HG02884 (cell line): ENCODE results near the gene ZFP36.

ENCODE experiments used
- ATAC-seq: cut with Tn5 transposase; IDR thresholded peaks from one replicate; pipeline ENCODE4 v1.9.1; 2021; ENCODE audit warnings: mild to moderate bottlenecking, moderate library complexity; ENCODE audit not compliant: unreplicated experiment

Gene ZFP36

DNA sequence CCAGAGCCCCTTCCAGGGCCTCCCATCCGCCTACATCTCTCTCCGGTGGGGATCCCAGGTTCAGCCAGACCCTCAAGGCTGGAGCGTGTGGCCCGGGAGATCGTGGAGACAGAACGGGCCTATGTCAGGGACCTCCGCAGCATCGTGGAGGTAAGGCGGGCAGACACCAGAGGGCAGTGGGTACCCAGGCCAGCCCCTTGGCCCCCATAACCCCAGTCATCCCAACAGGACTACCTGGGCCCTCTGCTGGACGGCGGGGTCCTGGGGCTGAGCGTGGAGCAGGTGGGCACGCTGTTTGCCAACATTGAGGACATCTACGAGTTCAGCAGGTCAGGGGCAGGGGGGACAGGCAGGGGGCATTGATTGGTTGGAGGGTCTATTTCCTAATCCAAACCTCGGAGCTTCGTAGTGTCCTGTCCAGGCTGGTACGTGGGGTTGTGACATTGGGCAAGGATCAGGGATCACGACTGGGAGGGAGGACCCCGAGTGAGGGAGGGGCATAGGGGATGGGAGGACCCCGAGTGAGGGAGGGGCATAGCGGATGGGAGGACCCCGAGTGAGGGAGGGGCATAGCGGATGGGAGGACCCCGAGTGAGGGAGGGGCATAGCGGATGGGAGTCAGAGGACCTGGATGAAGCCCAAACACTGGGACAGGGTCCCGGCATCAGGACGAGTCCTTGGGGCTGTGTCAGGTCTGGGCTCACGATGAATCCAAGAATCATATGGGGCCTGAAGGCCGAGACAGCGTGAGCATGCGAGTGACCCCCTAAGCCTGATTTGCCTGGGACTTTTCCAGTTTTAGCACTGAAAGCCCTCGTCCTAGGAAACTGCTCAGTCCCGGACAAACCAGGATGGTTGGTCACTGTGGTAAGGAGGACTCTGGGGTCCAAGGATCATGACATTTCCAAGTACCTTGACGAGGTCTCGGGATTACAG lies 8.7 kb downstream of the ZFP36 start:
- ATAC-seq: no peak

DNA sequence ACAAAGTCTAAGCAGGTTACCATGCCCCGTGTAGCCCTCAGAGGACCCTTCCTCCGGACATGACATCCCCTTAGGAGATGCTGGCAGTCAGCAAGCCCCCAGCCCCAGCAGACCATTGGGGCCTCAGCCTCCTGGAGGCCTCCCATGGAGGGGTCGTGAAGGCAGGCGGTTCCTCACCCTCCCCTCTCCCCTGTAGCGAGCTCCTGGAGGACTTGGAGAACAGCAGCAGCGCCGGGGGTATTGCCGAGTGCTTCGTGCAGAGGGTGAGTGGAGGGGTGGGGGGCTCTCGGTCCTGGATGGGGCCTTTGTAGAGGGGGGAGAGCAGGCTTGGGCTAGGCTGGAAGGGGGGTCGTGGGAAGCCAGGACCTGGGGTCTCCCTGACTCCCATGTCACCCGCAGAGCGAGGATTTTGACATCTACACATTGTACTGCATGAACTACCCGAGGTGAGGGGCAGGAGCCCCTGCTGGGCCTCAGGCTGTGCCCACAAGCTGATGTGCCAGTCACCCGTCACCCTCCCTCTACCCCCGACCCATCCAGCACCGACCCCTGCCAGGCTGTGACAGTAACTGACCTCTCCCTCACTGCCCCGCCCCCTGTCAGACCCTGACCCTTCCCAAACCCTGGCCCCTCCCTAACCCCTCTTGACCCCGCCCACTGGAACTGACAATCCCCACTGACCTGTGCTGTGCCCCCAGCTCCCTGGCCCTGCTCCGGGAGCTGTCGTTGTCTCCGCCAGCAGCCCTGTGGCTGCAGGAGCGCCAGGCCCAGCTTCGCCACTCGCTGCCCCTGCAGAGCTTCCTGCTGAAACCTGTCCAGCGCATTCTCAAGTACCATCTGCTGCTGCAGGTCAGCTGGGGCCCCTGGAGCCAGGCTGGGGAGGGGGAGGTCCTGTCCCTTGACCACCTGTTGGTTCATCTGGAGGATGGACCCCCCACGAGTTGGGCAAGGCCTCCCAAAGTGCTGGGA lies 9.8 kb downstream of the ZFP36 start:
- no peak for ATAC-seq

DNA sequence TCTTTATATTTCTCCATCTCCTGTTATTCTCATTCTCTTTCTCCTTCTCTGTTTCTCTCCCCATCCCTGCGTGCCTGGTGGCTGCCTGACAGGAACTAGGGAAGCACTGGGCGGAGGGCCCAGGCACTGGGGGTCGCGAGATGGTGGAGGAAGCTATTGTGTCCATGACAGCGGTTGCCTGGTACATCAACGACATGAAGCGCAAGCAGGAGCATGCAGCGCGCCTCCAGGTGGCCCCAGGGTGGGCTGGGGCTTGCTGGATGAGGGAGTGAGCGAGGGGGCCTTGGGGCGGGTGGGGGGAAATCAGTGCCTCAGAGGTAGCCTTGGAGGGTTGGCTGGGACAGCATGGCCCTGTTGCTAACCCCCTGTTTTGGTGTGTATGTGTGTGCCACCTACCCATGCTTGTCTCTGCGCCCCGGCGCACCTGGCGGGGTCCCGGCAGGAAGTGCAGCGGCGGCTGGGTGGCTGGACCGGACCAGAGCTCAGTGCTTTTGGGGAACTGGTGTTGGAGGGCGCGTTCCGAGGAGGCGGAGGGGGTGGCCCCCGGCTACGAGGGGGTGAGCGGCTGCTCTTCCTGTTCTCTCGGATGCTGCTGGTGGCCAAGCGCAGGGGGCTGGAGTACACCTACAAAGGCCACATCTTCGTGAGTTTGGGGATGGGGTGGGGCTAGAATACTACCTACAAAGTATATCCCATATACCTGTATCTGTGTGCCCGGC lies 11.0 kb downstream of the ZFP36 start:
- no peak for ATAC-seq

DNA sequence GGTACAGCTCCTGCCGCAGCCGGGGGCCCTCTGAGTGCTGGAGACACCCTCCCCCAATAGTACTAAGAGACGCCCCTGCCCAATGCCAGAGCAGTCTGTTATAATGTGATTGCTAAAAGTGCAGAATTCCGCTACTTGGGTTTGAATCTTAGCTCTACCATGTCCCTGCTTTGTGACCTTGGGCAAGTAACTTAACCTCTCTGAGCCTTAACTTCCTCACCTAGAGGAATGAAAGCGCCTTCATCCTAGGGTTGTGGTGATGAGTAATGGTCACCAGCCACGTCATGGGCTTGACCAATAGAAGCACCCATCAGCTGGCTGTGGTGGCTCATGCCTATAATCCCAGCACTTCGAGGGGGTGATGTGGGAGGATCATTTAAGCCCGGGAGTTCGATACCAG lies 12.4 kb downstream of the ZFP36 start:
- no peak for ATAC-seq

DNA sequence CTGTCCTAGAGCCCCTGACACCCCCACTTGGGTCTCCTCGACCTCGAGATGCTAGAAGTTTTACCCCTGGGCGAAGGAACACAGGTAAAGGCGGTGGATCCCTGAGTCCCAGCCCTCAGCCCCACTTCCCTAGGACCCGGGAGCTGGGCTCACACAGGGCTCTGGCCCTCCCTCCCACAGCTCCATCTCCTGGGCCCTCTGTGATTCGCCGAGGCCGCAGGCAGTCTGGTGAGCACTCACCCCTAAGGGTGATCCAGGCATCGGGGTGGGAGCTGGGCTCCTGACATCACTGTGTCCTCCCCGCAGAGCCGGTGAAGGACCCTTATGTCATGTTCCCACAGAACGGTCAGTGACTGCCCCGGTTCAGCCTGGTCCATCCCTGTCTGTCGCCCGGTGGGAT lies 14.1 kb downstream of the ZFP36 start:
- no peak for ATAC-seq

DNA sequence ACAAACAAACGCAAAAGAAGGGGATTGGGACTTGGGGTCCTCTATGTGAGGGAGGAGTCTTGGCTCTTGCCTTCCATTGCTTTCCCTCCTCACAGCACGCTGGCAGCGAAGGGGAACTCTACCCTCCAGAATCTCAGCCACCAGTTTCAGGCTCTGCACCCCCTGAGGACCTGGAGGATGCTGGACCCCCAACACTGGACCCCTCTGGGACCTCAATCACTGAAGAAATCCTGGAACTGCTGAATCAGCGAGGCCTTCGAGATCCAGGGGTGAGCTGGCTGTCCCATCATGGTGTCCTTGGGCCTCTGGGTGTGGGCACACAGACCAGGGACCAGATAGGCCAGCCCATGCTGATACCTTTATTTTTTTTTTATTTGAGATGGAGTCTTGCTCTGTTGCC lies 15.4 kb downstream of the ZFP36 start:
- no peak for ATAC-seq

DNA sequence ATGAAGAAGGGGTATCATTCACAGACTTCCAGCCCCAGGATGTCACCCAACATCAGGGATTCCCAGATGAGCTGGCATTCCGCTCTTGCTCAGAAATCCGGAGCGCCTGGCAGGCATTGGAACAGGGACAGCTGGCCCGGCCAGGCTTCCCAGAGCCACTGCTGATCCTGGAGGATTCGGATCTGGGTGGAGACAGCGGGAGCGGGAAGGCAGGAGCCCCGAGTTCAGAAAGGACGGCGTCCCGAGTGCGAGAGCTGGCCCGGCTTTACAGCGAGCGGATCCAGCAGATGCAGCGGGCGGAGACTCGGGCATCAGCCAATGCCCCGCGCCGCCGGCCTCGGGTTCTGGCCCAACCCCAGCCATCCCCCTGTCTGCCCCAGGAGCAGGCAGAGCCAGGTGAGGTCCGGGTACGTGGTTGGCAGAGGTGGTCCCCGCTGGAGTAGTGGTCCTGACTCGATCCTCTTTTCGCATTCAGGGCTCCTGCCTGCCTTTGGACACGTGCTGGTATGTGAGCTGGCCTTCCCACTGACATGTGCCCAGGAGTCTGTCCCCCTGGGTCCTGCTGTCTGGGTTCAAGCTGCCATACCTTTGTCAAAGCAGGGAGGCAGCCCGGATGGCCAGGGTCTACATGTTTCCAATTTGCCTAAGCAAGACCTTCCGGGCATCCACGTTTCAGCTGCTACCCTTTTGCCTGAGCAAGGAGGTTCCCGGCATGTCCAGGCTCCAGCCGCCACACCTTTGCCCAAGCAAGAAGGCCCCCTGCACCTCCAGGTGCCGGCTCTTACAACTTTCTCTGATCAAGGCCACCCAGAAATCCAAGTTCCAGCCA lies 16.8 kb downstream of the ZFP36 start:
- no peak for ATAC-seq

DNA sequence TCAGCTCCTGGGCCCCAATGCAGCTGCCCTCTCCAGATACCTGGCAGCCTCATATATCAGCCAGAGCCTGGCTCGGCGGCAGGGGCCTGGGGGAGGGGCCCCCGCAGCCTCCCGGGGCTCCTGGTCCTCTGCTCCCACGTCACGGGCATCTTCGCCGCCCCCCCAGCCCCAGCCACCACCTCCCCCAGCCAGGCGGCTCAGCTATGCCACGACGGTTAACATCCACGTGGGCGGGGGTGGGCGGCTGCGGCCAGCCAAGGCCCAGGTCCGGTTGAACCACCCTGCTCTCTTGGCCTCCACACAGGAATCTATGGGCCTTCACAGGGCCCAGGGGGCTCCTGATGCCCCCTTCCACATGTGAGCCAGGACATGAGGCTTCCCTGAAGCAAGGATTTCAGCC lies 18.3 kb downstream of the ZFP36 start:
- ATAC-seq: no peak

DNA sequence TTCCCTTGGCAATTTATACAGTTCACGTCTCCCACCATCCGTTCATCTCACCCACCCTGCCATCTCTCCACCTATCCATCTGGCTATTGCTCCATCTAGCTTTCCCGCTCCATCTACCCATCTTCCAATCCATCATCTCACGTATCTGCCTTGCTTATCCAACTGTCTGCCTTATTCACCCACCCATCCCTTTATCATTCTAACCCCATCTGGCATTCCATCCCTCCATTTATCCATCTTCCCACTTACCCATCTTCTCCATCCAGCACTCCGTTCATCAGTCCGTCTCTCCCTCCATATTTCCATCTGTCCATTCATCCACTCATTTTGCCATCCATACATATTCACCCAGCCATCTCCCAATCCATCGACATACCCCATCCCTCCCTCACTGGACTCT lies 19.1 kb downstream of the ZFP36 start:
- ATAC-seq: no peak

DNA sequence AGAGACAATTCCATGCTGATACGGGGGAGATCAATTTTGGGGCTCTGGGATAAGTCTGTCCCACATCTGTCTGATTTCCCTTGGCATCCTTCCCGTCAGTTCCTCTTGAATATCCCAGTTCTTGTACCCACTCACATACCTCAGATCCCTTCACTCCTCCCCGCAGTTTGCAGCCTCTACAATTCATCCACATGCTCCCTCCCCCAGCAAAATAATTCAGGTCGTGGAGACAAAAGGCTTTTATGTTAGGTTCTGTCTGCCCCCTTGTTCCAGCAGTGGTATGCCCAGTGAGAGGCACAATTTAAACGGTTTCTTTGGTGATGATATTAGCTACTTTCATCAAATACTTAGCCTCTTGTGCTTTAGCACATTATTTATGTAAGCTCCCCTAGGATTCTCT lies 19.5 kb downstream of the ZFP36 start:
- no peak for ATAC-seq

DNA sequence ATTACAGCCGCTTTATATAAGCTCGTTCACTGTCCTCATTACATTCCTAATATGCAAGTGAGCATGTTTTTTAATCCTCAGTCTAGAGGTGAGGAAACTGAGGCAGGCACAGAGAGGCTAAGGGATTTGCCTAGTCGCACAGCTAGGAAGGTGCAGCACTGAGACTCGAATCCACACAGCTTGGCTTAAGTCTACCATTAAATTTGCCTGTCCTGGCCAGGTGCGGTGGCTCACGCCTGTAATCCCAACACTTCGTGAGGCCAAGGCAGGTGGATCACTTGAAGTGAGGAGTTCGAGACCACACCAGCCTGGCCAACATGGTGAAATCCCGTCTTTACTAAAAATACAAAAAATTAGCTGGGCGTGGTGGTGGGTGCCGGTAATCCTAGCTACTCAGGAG lies 21.1 kb downstream of the ZFP36 start:
- ATAC-seq: no peak

DNA sequence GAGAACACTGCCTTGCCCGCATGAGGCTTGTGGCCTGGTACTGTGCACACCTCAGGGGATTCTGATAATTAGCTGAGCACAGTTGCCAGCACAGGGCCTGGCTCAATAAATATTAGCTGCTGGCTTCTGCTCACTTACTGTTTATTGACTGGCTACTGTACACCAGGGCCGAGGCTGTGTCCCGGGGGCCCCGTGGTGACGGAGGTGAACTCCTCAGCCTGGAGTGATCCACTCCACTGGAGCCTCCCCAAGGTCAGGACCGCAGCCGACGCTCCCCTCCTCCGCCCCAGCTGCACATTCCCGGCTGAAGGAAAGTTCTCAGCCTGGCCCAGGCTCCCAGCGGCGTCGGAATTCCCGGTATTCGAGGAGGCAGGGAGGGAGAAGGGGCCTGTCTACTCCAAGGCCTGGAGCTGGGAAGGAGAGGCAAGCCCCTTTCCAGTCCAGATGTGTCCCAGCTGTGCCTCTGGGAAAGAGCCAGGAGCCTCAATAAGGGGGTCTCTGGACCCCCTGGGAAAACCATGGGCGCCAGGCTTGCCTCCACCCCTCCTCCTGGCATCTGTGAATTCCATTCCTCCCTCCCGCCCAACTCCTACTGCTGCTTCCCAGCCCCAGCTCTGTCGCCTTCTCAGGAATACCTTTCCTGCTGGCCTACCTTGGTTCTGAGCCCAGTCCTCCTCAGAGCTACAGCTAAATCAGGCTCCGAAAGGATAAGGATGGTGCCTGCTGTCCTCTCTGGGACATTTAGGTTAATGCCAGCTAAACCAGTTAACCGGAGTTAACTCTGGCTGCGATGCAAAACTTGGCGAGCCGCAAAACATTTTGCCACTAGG lies 21.9 kb downstream of the ZFP36 start:
- ATAC-seq: no peak

DNA sequence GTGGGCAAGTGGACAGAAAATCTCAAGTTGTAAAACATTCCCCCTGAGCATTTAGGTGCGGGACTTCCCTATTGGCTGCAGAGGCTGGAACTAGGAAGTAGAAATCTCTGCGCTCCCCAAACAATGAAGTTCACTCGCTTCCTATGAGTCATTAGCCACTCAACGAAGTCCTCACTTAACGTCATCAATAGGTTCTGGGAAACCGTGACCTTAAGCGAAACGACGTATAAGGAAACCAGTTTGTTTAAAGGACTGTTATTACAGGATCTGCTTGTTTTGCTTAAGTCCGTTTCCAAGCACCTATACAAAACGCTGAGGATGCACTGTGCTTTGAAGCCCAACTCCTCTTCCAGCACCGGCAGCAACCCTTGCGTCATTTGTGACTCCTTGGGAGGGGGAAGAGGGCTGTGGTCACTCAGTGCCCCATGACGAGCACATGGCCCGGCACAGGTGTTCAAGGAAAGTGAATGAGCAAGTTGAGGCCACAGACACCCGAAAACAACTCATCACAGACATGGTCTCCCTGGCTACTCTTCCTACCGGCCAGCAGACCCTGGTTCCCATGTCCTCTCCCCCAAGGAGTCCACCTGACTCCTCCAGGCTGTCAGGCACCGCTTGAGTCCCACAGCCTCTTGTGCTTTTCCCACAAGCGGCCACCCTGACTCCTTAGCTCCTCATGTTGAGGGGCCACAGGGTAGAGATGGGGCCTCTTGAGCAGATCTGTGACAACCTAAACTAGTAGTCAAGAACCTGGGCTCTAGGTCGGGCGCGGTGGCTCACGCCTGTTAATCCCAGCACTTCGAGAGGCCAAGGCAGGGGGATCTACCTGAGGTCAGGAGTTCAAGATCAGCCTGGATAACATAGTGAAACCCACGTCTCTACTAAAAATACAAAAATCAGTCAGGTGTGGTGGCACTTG lies 24.3 kb downstream of the ZFP36 start:
- ATAC-seq: no peak

DNA sequence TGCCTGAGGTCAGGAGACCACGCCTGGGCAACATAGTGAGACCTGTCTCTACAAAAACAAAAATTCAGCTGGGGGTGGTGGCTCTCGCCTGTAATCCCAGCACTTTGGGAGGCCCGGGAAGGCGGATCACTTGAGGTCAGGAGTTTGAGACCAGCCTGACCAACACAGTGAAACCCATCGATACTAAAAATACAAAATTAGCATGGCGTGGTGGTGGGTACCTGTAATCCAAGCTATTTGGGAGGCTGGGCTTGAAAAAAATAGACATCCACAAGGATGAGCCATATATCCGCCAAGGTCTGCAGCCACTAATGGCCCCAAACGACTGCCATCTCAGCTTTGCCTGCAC lies 26.0 kb downstream of the ZFP36 start:
- ATAC-seq: no peak

DNA sequence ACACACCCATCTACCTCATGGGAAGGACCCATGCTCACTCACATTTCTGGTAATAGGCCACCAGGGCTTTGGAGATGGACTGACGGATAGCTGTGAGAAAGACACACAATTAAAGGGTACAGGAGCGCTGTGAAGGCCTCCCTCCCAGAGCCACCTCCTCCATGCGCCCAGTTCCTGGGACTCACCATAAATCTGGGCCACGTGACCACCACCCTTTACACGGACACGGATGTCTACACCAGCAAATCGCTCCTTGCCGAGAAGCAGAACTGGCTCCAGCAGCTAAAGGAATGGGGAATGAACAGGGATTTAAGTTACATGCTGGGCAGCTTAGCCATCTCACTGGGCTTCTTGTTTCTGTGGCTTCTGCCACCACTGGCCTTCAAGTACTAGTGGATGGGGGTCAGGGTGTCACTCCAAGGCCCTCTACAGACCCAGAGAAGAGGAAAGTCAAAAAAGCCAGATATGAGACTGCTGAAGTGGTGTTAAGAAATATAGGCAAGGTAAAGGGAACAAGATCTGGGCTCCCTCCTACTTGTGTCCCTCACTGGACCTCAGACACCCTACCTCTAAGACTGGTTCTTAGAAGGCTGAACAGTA lies 26.9 kb downstream of the ZFP36 start:
- ATAC-seq: no peak

DNA sequence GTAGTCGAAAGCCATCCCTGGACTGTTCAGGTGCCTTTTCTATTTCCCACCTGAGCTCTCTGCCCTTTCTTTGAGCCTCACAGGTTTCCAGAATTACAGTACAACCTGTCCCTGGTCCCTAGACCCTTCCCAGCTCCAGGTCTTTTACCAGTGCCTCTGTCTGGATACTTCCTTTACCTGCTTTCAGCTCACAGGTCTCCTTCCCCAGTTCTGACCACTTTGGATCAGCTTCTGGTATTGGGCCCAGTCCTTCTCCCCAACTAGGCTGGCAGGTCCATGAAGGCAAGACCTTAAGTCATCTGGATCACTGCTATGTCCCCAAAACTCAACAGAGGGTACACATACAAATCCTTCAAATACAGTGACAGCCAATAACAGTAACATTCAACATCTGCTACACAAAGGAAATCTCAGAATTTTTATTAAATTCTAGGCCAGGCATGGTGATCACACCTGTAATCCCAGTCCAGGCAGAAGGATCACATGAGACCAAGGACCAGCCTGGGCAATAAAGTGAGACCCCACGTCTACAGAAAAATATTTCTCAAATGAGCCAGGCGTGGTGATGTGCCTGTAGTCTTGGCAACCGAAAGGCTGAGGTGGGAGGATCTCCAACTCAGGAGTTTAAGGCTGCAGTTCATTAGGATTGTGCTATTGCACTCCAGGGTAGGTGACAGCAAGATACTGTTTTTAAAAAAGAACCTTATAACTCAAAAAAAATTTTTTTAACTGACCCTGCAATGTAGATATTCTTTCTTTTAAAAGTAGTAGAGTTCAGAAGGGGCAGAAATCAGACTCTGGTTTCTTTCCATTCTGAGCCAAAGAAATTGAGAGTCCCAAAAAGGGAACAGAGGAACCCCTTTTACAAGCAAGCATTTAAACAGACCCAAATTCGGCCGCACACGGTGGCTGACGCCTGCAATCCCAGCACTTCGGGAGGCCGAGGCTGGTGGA lies 27.8 kb downstream of the ZFP36 start:
- ATAC-seq: no peak
